GM18502 (cell line): ENCODE data around the gene LDB2.

Source experiments
- ATAC-seq: cut with Tn5 transposase; IDR thresholded peaks from one replicate; pipeline ENCODE4 v1.9.1; 2021; ENCODE audit warnings: mild to moderate bottlenecking; ENCODE audit not compliant: unreplicated experiment, poor library complexity

Gene LDB2

DNA sequence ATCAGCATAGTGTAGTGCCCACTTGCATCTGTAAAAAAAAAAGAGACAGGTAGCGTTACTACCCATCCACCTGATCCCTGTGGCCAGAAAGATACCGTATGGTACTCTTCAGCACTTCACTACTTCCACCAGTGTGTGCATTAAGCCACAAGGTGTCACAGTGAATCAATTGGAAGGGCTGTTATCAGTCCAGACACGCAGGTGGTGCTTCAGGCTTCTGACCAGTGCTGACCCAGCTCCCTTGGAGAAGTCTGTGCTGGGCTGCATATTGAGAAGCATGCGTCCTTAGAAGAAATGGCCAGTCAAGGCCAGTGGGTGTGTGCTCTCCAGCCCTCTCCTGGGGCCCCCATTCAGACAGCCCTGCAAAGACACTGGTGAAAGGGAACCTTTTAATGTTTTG, 10.6 kb downstream of the LDB2 start:
- no peak for ATAC-seq

DNA sequence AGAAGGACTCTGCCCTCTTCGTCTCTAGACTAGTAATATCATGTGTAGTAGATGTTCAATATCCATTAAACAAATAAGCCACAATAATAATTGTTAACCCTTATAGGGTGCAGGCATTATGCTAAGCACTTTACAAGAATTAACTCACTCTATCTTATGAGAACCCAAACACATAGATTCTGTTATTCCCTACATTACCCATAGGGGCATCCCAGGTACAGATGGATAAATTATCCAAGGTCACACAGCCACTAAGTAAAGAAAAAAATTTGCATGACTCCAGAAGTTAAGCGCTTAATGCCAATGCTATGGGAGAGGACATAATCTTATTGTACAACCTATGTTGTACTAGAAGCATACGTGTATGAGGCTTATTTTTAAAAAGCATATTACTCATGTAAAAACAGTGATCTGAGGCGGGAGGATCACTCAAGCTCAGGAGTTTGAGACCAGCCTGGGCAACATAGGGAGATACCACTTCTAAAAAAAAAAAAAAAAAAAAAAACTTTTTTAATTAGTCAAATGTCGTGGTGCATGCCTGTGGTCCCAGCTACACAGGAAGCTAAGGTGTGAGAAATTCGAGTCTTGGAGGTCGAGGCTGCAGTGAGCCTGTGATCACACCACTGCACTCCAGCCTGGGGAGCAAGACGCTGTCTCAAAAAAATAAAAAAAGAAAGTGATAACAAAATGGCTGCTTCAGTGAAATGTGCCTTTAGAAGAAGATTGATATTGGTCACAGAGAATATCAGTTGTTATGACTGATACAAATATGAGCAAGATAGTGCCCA, 13.6 kb downstream of the LDB2 start:
- no peak for ATAC-seq

DNA sequence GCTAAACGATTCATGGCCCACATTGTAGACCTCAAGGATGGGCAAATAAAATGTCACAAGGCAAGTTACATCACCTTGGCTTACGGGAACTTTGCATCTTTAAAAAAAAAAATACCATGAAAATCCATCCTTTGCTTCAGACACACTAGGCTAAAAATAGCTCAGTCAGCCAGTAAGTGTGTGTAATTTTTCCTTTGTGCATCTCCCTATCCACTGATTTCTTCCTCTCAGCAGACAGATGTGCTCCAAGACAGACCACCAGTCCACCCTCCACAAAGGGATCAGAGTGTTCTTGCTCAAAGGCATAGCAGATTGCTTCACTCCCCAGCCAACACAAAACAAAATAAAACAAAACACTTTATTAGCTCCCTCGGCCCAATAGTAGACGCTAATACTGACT, 14.6 kb downstream of the LDB2 start:
- no peak for ATAC-seq

DNA sequence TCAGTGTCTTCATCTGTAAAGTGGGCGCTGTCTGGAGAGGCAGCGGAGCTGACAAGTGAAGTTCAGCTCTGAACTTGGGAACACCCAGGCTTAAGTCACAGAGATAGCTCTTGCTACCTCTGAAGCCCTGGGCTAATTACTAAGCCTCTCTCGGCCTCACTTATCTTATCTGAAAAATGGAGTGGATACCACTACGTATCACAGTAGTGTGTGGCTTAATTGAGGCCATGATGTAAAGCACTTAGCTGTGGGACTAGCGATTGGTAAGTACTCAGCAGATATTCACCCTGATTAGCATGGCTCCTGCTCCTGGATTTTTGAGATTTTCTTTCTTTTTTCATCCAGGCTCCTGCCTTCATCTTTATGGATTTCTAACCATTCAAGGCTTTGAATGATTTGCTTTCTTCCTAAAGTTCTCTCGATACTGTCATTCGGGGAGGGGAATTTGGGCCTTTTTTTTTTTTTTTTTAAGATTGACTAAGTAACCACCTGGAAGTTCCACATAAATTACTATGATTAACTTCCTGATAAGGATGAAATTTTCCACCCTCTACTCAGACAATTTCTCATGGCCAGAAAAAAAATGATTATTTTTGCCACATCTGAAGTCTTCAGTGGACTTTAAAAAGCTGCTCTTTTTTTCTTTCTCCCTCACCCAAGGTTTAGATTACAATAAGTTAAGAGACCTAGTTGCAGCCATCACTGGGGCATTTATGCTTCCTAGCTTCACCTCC, 17.1 kb downstream of the LDB2 start:
- ATAC-seq: no peak

DNA sequence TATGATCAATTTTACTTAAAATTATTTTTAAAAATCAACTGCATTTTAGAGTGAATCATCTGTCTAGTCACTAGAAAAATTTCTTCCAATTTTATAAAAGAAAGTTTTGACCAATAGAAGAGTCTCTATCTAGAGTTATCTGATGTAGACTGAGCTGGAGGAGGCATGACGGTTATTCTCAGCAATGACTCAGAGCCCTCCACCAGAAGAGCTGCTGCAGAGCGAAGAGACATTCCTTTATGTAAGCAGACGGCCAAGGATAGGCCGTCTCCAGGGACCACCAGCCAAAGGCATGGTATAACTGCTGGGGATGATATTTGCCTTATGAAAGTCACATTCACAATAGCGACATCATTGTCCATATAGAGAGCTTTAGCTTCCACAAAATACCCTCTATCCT, 23.0 kb downstream of the LDB2 start:
- ATAC-seq: no peak

DNA sequence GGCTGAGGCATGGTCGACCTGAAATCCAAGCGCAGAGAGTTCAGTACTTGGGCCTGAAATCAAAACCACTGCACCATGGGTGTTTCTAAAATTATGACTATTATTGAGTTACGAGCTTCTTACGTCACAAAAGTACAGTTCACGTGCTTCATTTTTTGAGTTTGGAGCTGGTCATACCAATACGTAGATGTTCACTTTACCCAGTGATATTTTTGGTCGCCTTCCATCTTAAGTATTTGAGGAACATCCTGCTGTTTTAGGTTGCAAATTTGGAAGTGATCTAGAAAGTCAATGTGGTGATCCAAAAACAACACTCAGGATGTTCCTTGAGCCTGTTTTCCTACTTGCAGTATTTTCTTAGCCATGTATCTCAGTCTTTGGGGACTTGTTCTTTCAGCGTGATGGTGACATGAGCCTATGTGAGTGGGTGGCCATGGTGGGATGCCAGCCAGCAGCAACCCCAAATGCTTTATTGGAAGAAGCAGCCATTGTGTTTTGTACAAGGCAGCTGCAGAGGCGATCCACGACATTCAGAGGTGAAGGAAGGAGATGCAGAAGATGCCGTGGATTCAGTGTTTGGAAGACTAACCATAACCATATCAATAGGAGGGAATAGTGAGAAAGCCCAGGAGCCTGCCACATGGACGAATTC, 28.7 kb downstream of the LDB2 start:
- ATAC-seq: no peak

DNA sequence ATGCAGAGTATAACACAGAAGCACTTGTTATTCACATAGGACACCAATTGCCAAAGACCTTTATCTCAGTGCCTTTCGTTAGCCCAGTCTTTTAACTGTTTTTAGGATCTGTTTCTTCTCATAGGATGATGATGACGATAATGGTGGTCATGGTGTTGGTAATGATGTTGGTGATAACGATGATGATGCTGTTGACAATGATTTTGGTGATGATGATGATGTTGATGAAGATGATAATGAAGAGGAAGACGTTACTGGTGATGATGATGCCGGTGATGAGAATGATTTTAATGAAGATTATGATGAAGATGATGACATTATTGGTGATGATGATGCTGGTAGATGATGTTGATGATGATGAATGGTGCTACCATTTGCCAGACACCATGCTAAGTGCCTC, 29.8 kb downstream of the LDB2 start:
- no peak for ATAC-seq

DNA sequence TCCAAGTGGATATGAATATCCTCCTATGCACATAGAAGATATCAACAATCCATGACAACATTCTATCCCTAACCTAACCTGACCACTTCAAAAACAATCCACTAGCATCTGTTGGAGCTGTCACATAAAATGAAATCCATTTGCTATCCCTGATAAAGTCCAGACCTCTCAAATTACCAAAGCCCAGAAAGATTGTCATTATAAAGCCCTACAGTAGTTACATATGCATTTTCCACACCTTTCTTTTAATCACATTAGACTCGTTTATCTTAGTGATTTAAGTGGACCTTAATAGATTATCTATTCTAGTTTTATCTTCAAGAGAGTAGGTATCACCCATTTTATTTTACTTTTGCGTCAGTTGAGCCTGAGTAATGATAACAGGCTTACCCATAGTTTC, 30.6 kb downstream of the LDB2 start:
- ATAC-seq: no peak

DNA sequence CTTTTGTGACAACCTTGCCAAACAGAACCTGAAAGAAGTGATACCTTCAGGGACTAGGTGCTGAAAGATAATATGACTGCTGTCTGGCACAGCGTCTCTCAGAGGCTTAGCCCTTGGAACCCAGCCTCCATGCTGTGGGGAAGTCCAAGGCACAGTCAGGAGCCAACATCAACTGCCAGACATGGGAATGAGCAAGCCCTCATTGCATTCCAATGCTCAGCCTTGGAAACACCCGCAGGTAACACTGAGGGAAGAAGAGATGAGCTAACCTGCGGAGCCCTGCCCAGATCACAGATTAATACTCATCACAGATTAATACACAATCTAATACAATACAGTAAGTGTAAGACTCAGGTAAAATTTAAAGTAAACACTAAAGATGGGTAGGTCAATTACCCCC, 31.5 kb downstream of the LDB2 start:
- ATAC-seq: no peak

DNA sequence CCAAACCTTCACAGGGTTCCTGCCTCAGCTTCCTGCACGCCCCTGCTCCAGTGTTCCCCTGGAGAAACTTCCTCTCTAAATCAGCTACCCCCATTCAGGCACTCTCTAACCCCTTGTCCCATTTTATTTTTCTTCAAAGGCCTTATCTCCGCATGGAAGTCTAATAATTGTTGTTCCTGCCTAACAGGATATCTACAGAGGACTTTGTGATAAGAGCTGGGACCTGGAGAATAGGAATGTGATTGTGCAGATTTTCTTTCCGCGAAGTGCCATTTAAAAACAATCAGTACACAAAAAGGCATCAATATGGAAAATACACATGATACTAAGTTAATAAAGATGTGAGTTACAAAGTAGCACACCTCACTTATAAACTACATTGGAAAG, 32.6 kb downstream of the LDB2 start:
- no peak for ATAC-seq

DNA sequence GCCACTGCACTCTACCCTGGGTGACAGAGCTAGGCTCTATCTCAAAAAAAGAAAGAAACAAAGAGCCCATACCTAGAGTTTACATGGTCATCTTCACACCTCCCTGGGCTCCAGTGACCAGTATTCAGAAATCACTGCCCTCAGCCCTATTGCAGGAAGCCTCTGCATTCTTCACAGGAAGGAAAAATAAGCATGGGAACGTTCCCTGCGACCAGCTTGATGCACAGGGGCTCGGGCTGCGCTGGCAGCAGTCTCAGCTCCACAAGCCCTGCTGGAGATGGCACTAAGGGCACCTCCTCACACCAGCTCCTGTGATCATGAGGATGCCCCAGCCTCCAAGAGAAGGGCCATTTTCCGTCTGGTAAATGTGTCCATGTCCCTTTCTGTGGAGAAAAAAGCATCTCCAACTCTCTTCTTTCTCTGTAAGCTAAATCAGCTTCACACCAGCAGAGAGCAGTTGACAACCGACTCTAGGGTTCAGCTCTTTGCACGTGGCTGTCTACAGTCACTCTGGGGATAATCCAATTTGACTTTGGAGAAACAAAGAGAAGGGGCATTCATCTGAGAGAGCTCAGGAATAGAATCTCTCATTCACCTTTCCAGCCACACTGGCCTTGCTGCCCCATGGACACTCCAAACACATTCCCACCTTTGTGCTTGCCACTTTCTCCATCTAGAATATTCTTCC, 33.1 kb downstream of the LDB2 start:
- no peak for ATAC-seq

DNA sequence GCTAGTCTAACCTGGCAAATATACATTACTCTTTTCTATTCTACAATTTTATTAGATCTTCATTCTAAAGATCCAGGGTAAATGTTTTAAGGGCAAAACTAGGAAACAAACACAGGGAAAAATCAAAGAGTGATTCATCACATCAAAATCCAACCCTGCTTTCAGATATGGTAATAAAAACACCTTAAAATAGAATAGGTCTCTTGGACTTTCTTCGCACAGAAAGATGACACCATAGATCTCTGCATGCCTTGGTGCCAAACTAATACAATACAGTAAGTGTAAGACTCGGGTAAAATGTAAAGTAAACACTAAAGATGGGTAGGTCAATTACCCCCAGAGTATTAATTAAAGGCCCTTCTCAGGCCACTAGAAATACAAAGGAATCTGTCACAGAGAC, 34.2 kb downstream of the LDB2 start:
- no peak for ATAC-seq

DNA sequence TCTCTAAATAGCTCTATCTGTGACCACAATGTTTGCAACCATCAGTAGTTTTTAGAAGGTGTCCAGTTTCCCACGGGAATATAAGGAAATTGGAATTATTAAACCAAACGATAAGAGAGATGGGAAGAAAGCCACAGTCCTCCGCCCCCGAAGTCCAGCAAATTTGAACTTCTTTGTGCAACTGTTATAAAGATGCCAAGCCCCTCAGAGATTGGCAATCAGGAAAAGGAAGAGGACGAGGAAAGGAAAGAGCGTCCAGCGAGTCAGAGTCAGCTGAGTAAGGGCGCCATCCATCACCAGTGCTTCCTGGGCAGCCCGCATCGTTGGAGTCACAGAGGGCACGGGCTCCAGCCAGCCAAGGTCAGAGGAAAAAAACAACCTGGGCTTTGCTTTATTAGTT, 35.7 kb downstream of the LDB2 start:
- ATAC-seq: no peak

DNA sequence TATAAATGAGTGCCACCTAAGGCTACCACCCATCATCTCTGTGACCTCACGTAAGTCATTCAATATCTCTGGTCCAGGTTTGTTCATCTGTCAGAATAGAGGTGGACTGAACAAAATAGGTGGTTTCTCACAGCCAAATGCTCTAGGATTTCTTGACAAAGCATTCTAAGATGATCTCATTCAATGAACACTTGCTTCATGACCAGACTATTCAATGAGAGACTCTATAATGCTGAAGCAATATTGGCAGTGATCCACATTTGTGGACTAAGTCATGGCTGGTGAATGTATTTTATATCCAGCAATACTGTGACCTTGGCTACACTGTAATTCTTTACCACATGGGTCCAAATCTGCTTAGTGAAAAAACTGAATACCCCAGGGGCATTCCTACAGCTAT, 37.9 kb downstream of the LDB2 start:
- no peak for ATAC-seq

DNA sequence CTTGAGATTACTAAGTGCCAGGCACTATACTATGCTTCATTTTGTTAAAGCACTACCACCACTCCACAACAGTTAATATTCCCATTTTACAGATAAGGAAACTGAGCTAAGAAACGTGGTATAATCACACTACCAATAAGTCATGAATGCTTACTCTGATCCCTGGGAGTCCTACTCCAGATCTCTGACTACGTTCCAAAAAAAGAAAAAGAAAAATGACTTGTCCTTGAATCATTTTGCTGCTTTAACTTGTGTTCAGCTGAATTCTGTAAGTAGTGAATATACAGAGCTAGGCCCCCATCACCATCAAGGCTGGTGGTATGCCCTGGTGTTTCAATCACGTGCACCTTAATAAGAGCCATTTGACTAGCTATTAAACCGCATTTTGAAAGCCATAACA, 39.4 kb downstream of the LDB2 start:
- no peak for ATAC-seq

DNA sequence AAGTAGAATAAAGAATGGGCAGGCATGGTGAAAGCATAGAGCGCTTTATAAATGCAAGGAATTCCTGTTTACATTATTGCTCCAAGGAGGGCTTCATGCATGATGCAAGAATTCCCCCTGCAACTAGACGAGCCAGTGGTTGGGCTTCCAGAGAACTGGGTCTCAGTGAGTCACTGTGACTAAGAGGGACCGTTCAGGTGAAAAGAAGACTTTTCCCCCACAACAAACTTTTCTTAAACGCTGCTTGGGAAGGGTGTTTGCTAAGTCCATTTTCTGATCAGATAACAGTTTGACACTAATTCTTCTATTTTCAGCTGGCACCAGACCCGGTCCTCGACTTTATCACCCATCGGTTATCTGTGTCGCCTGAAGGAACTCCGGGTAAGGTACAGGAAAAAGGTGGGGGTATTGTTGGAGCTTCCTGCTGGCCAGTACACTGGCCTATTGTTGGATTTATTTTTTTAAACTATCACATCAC, 40.1 kb downstream of the LDB2 start:
- no peak for ATAC-seq

DNA sequence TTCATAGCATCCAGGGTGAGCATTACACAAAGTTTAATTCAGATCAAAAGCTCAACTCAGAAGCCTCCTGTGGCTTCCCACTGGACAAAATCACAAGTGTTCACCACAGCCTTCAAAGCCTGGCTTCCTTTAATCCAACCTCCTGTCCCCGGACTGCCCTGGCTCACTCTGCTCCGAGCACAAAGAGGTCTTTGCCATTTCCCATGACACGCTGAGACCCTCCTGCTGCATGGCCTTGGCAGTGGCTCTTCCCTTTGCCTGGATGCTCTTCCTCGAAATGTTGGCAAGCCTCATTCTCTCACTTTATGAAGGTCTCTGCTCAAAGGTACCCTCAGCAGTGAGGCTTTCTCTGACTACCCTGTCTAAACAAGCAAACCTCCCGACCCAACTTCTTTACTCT, 41.0 kb downstream of the LDB2 start:
- no peak for ATAC-seq

DNA sequence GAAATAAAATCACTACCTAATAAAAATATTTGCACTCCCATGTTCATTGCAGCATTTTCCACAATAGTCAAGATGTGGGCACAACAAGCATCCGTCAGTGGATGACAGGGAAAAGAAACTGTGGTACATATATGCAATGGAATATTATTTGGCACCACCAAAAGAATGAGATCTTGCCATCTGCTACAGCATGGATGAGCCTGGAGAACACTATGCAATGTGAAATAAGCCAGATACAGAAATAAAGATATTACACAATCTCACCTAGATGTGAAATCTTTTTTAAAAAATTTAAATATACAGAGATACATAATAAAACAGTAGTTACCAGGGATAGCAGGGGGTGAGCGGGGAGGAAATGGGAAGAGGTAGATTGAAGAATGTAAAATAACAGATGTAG, 44.8 kb downstream of the LDB2 start:
- no peak for ATAC-seq

DNA sequence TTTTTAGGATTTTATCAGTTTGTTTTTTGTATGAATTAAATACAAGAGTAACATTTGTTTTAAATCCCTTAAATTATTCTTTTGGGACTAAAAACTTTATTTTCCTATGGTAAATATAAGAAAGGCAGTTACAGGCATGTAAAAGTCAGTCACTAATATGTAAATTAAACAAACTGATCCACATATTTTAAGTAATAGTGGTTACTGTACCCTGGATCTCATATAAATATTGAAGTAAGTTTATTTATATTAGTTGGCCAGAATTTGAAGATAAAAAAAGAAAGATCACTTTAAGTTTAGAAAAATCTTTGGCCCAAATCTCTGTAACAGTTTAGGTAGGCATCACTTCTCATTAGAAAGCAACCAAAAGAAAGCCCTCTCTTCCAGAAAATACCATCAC, 45.8 kb downstream of the LDB2 start:
- no peak for ATAC-seq

DNA sequence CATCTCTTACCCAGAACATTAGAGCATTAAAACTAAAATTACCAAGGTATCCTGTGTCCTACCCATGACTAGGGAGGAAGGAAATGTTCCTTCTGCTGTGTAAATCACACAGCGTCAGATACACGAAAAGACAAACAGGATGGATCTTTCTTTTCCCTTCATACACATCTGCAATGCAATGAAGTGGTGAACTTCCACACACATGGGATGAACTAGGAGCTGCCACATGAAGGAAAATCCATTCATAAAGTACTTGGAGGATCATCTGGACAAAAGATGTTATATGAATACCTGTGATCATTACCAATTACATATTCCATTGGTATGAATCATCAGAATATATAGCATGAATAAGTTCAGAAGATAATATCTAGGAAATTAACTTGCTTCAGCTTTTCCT, 46.2 kb downstream of the LDB2 start:
- ATAC-seq: no peak

DNA sequence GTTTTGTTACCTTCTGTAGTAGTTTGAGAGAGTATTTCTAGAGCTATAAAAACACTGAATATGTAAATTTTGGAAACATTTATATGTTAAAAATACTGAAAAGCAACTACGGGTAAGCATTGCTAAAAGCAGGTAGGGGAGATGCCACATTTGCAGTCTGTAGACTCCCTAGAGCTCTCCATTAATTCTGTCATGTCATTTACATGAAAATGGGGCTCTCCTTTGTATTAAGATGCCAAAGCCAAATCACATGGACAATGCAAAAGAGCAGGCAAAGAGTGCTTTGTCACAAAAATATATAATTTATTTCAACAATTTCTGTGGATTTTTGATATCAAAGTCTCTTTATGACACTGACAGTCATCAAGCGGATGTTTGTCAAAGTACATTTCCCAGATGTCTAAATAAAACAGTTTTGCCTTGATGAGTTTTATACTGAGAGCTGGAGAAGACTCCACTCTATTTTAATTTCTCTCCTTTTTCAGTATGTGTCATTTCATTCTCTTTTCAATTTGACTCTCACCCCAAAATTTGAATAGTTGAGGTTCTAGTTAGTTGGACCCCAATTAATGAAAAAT, 51.8 kb downstream of the LDB2 start:
- ATAC-seq: no peak
